HEK293 (cell line): ENCODE results near the gene CENPA.

Experiments
- CTCF ChIA-PET: fragments of 350-600 bp; formaldehyde crosslinking; extraction: SDS; loops from one replicate; lab custom pipeline; 2021; ENCODE audit warnings: antibody characterized with exemption; lab: Yijun Ruan, JAX
- POLR2A ChIA-PET: fragments of 300-600 bp; formaldehyde crosslinking; extraction: SDS; loops from one replicate; lab custom pipeline; 2020; ENCODE audit warnings: antibody characterized with exemption, inconsistent platforms; lab: Yijun Ruan, JAX
- H3K27ac ChIP-seq: fragments of 200-500 bp; sonication (Bioruptor generic); 2 replicates; pipeline ENCODE4 v1.5.1; 2014; ENCODE audit warnings: low read depth, low read length, control low read depth, inconsistent platforms; ENCODE audit errors: extremely low read depth
- H3K36me3 ChIP-seq, 2 experiments: fragments of 200-500 bp in 1 of 2; sonication (Bioruptor generic) in 1 of 2; 1 replicate in 1 of 2; 2 replicates in 1 of 2; pipeline ENCODE4 v1.5.1; 2014 to 2017; ENCODE audit warnings: inconsistent platforms in 2 of 2, low read length in 2 of 2; ENCODE audit not compliant: control insufficient read depth in 2 of 2, insufficient read depth in 1 of 2
- H3K4me1 ChIP-seq: fragments of 200-500 bp; sonication (Bioruptor generic); 2 replicates; pipeline ENCODE4 v1.5.1; 2014; ENCODE audit warnings: mild to moderate bottlenecking, low read length, inconsistent platforms; ENCODE audit not compliant: control insufficient read depth, insufficient read depth
- H3K4me3 ChIP-seq: 2 replicates; pipeline ENCODE4 v1.5.1; 2011; ENCODE audit warnings: low read depth, mild to moderate bottlenecking, control low read depth, low read length, moderate library complexity
- H3K9me3 ChIP-seq: fragments of 200-500 bp; sonication (Bioruptor generic); 2 replicates; pipeline ENCODE4 v1.5.1; 2014; ENCODE audit warnings: low read depth, low read length, inconsistent platforms; ENCODE audit not compliant: control insufficient read depth, insufficient read depth
- BCL11B ChIP-seq: fragments of 450-650 bp; formaldehyde crosslinking; IDR thresholded peaks from 2 replicates; pipeline ENCODE4 v1.5.1; 2016; ENCODE audit warnings: low read depth, missing biosample characterization, missing genetic modification characterization
- ELK4 ChIP-seq: IDR thresholded peaks from 2 replicates; pipeline ENCODE4 v1.6.1; 2011; ENCODE audit warnings: mild to moderate bottlenecking, low read depth, low read length, borderline replicate concordance
- PRDM2 ChIP-seq: fragments of 450-650 bp; formaldehyde crosslinking; IDR thresholded peaks from 2 replicates; pipeline ENCODE4 v1.5.1; 2016; ENCODE audit warnings: missing biosample characterization, missing genetic modification characterization, borderline replicate concordance
- SCRT2 ChIP-seq: fragments of 450-650 bp; formaldehyde crosslinking; IDR thresholded peaks from 2 replicates; pipeline ENCODE4 v1.5.1; 2016; ENCODE audit warnings: missing biosample characterization, missing genetic modification characterization
- SETDB1 ChIP-seq: IDR thresholded peaks from one replicate; pipeline ENCODE4 v1.6.1; 2017; ENCODE audit warnings: mild to moderate bottlenecking, low read length, moderate library complexity, mixed read lengths; ENCODE audit not compliant: insufficient read length
- SP2 ChIP-seq: fragments of 450-650 bp; formaldehyde crosslinking; IDR thresholded peaks from 2 replicates; pipeline ENCODE4 v1.5.1; 2016; ENCODE audit warnings: missing biosample characterization, missing genetic modification characterization
- SP3 ChIP-seq: fragments of 450-650 bp; formaldehyde crosslinking; IDR thresholded peaks from 2 replicates; pipeline ENCODE4 v1.5.1; 2016; ENCODE audit warnings: missing biosample characterization, missing genetic modification characterization
- ZBTB11 ChIP-seq: fragments of 450-650 bp; formaldehyde crosslinking; conservative IDR thresholded peaks from 2 replicates; pipeline ENCODE4 v1.5.1; 2016; ENCODE audit warnings: low read depth, missing biosample characterization, missing genetic modification characterization
- ZBTB49 ChIP-seq: fragments of 450-650 bp; formaldehyde crosslinking; IDR thresholded peaks from 2 replicates; pipeline ENCODE4 v1.5.1; 2016; ENCODE audit warnings: missing biosample characterization, missing genetic modification characterization, low read depth
- ZNF16 ChIP-seq: fragments of 450-650 bp; formaldehyde crosslinking; IDR thresholded peaks from 2 replicates; pipeline ENCODE4 v1.5.1; 2016; ENCODE audit warnings: low read depth, missing biosample characterization, missing genetic modification characterization
- ZNF302 ChIP-seq: fragments of 450-650 bp; formaldehyde crosslinking; IDR thresholded peaks from 2 replicates; pipeline ENCODE4 v1.5.1; 2016; ENCODE audit warnings: missing biosample characterization, missing genetic modification characterization, low read depth
- ZNF394 ChIP-seq: fragments of 450-650 bp; formaldehyde crosslinking; IDR thresholded peaks from 2 replicates; pipeline ENCODE4 v1.5.1; 2016; ENCODE audit warnings: missing biosample characterization, missing genetic modification characterization, mild to moderate bottlenecking, moderate library complexity, borderline replicate concordance
- ZNF777 ChIP-seq: fragments of 450-650 bp; formaldehyde crosslinking; IDR thresholded peaks from 2 replicates; pipeline ENCODE4 v1.5.1; 2017; ENCODE audit warnings: missing biosample characterization, missing genetic modification characterization, borderline replicate concordance
- ZNF785 ChIP-seq: fragments of 450-650 bp; formaldehyde crosslinking; IDR thresholded peaks from 2 replicates; pipeline ENCODE4 v1.5.1; 2016; ENCODE audit warnings: missing biosample characterization, missing genetic modification characterization
- ZNF843 ChIP-seq: fragments of 450-650 bp; formaldehyde crosslinking; IDR thresholded peaks from 2 replicates; pipeline ENCODE4 v1.5.1; 2016; ENCODE audit warnings: missing biosample characterization, missing genetic modification characterization
- ZSCAN4 ChIP-seq: fragments of 450-650 bp; formaldehyde crosslinking; IDR thresholded peaks from 2 replicates; pipeline ENCODE4 v1.5.1; 2017; ENCODE audit warnings: missing biosample characterization, missing genetic modification characterization

The CENPA gene

GRCh38 chr2:26757873-26758789 is 27.7 kb upstream of the CENPA start (continued):
- TF ChIP-seq ELK4: no peak
- TF ChIP-seq SP3 (tag by site-specific recombination): peak; percentile 64
- no peak for TF ChIP-seq PRDM2 (tag by site-specific recombination)
- TF ChIP-seq SETDB1: no peak

- CTCF ChIA-PET: no interaction called here
- Histone ChIP-seq H3K27ac (no peak overlapping the region), H3K9me3 (no peaks in the 10 kb centered on the region), H3K36me3 (no peaks in the 10 kb centered on the region), H3K4me3 (no peak overlapping the region), H3K4me1 (no peaks in the 10 kb centered on the region)
- POLR2A ChIA-PET: no interaction called here
- no peak for TF ChIP-seq SCRT2 (tag by site-specific recombination)
- TF ChIP-seq ZSCAN4 (tag by site-specific recombination): no peak
- no peak for TF ChIP-seq ZNF785
- no peak for TF ChIP-seq ZNF777 (tag by site-specific recombination)
- no peak for TF ChIP-seq SP2 (tag by site-specific recombination)
- no peak for TF ChIP-seq ZBTB49
- no peak for TF ChIP-seq ZNF394 (tag by site-specific recombination)
- no peak for TF ChIP-seq ZNF302 (tag by site-specific recombination)
- no peak for TF ChIP-seq BCL11B
- TF ChIP-seq ZNF843: no peak
- TF ChIP-seq ZNF16: no peak
- no peak for TF ChIP-seq ZBTB11 (tag by site-specific recombination)
These were observed 27.0 kb upstream of the CENPA start for GRCh38 chr2:26758790-26759321.
